ENCODE measurements around the gene DNAI2.

DNAI2 gene

GRCh38 chr17:74239172-74239571 lies 34.9 kb upstream of the DNAI2 start:
- TF ChIP-seq EP300 (IDR thresholded peaks at IDR 0.05; ENCODE audit: borderline replicate concordance): no peak
- no peak for TF ChIP-seq CEBPB (IDR thresholded peaks at IDR 0.05)
- TF ChIP-seq EGR1 (IDR thresholded peaks at IDR 0.05): no peak
- TF ChIP-seq ZBTB7A (IDR thresholded peaks at IDR 0.05; ENCODE audit: low read depth): no peak
- TF ChIP-seq TEAD4 (IDR thresholded peaks at IDR 0.05): no peak
- TF ChIP-seq, protein P1, sequence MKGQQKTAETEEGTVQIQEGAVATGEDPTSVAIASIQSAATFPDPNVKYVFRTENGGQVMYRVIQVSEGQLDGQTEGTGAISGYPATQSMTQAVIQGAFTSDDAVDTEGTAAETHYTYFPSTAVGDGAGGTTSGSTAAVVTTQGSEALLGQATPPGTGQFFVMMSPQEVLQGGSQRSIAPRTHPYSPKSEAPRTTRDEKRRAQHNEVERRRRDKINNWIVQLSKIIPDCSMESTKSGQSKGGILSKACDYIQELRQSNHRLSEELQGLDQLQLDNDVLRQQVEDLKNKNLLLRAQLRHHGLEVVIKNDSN (IDR thresholded peaks at IDR 0.05): no peak
- TF ChIP-seq YY1 (IDR thresholded peaks at IDR 0.05; ENCODE audit: low read depth): no peak
- no peak for TF ChIP-seq CREB1 (IDR thresholded peaks at IDR 0.05; ENCODE audit: low read depth)
- TF ChIP-seq RAD21 (IDR thresholded peaks at IDR 0.05; ENCODE audit: low read depth): no peak
- TF ChIP-seq, protein P2, sequence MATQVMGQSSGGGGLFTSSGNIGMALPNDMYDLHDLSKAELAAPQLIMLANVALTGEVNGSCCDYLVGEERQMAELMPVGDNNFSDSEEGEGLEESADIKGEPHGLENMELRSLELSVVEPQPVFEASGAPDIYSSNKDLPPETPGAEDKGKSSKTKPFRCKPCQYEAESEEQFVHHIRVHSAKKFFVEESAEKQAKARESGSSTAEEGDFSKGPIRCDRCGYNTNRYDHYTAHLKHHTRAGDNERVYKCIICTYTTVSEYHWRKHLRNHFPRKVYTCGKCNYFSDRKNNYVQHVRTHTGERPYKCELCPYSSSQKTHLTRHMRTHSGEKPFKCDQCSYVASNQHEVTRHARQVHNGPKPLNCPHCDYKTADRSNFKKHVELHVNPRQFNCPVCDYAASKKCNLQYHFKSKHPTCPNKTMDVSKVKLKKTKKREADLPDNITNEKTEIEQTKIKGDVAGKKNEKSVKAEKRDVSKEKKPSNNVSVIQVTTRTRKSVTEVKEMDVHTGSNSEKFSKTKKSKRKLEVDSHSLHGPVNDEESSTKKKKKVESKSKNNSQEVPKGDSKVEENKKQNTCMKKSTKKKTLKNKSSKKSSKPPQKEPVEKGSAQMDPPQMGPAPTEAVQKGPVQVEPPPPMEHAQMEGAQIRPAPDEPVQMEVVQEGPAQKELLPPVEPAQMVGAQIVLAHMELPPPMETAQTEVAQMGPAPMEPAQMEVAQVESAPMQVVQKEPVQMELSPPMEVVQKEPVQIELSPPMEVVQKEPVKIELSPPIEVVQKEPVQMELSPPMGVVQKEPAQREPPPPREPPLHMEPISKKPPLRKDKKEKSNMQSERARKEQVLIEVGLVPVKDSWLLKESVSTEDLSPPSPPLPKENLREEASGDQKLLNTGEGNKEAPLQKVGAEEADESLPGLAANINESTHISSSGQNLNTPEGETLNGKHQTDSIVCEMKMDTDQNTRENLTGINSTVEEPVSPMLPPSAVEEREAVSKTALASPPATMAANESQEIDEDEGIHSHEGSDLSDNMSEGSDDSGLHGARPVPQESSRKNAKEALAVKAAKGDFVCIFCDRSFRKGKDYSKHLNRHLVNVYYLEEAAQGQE (IDR thresholded peaks at IDR 0.05; ENCODE audit: low read depth): no peak
- TF ChIP-seq TAF1 (IDR thresholded peaks at IDR 0.05; ENCODE audit: low read depth): no peak
- no peak for TF ChIP-seq NFIC (IDR thresholded peaks at IDR 0.05)
- no peak for TF ChIP-seq TCF12 (IDR thresholded peaks at IDR 0.05; ENCODE audit: low read depth)
- TF ChIP-seq FOXM1 (IDR thresholded peaks at IDR 0.05; ENCODE audit: borderline replicate concordance, low read depth): no peak
- TF ChIP-seq MAX (IDR thresholded peaks at IDR 0.05): no peak

- TF ChIP-seq MAX (IDR thresholded peaks at IDR 0.05): no peak
- TF ChIP-seq NFIC (IDR thresholded peaks at IDR 0.05): no peak
- no peak for TF ChIP-seq TAF1 (IDR thresholded peaks at IDR 0.05; ENCODE audit: low read depth)
- no peak for TF ChIP-seq CREB1 (IDR thresholded peaks at IDR 0.05; ENCODE audit: low read depth)
- no peak for TF ChIP-seq CEBPB (IDR thresholded peaks at IDR 0.05)
- TF ChIP-seq RAD21 (IDR thresholded peaks at IDR 0.05; ENCODE audit: low read depth): no peak
These were observed 33.3 kb upstream of the DNAI2 start for GRCh38 chr17:74240618-74241205.

- no peak for TF ChIP-seq EP300 (IDR thresholded peaks at IDR 0.05; ENCODE audit: borderline replicate concordance)
- TF ChIP-seq, protein P2 (IDR thresholded peaks at IDR 0.05; ENCODE audit: low read depth): no peak
These were observed 32.6 kb upstream of the DNAI2 start for GRCh38 chr17:74241431-74241830.

DNA sequence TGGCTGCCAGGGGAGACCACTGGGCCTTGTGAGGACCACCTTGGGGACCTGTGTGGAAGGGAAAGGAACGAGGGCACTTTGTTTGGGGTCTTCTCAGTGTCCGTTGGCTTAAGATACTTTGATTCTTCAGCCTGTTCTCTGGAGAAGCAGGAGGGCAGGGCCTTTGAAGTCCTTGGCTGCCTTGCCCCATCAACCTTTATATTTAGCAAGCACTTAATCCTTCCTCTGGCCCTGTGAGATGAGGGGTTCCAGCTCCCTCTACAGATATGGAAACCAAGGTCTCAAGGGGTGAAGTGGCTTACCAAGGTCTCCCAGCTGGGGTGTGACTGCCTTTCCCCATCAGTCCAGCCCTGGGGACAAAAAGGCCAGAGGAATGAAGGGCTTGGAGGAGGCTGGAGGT lies 32.2 kb upstream of the DNAI2 start:
- TF ChIP-seq ZBTB7A (IDR thresholded peaks at IDR 0.05; ENCODE audit: low read depth): no peak

DNA sequence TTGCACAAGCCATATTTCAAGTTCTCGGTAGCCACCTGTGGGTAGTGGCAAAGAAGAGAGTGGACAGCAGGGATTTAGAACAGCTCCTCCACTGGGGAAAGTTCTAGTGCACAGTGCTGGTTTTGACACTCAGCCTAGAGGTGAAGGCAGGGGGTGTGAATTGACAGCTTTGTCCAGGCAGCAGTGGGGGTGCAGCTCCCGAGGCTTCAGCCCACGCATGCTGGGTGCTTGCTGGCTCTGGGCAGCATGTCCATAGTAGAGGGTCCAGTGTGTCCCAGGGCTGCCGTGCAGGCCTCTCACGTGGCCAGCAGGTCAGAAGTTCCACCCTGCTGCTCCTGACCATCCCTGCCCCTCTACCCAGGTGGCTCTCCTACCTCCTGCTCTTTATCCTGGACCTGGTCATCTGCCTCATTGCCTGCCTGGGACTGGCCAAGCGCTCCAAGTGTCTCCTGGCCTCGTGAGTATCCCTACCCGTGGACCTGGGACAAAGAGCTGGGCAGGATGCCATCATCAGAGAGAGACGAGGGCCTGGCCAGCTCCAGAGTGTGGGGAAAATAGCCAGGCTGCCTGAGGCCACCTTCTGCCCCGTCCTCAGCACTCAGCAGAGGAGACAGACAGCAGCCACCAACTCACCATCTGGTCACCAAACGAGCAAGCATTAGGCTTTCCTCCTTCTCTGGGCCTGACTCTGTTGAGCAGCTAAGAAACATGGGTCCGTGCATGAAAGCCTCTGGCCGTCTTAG lies 30.9 kb upstream of the DNAI2 start:
- TF ChIP-seq ZBTB7A (IDR thresholded peaks at IDR 0.05; ENCODE audit: low read depth): no peak
- no peak for TF ChIP-seq YY1 (IDR thresholded peaks at IDR 0.05; ENCODE audit: low read depth)
- no peak for TF ChIP-seq CREB1 (IDR thresholded peaks at IDR 0.05; ENCODE audit: low read depth)
- no peak for TF ChIP-seq RAD21 (IDR thresholded peaks at IDR 0.05; ENCODE audit: low read depth)
- TF ChIP-seq EP300 (IDR thresholded peaks at IDR 0.05; ENCODE audit: borderline replicate concordance): no peak
- TF ChIP-seq NFIC (IDR thresholded peaks at IDR 0.05): no peak
- no peak for TF ChIP-seq TEAD4 (IDR thresholded peaks at IDR 0.05)
- TF ChIP-seq, protein P1 (IDR thresholded peaks at IDR 0.05): no peak
- no peak for TF ChIP-seq CEBPB (IDR thresholded peaks at IDR 0.05)
- TF ChIP-seq FOXM1 (IDR thresholded peaks at IDR 0.05; ENCODE audit: borderline replicate concordance, low read depth): no peak
- TF ChIP-seq, protein P2 (IDR thresholded peaks at IDR 0.05; ENCODE audit: low read depth): no peak
- TF ChIP-seq EGR1 (IDR thresholded peaks at IDR 0.05): no peak
- no peak for TF ChIP-seq TCF12 (IDR thresholded peaks at IDR 0.05; ENCODE audit: low read depth)
- no peak for TF ChIP-seq TAF1 (IDR thresholded peaks at IDR 0.05; ENCODE audit: low read depth)
- TF ChIP-seq MAX (IDR thresholded peaks at IDR 0.05): no peak

All from Ishikawa (cell line).